DND-41 (cell line): Measurements from ENCODE around the gene PRUNE1.

ENCODE experiments used
- ATAC-seq: fragments of 200-7000 bp; cut with Tn5 transposase; 3 replicates; pipeline ENCODE4 v1.9.1; 2021; ENCODE audit warnings: low read depth; ENCODE audit not compliant: insufficient read depth
- DNase-seq: peaks from one replicate; pipeline ENCODE4 v3.0.0-alpha.2; 2020
- H2AFZ ChIP-seq: 2 replicates; pipeline ENCODE4 v1.6.0; 2012; ENCODE audit warnings: low read depth, low read length
- H3K27ac ChIP-seq: 2 replicates; pipeline ENCODE4 v1.5.1; 2012; ENCODE audit warnings: low read length, inconsistent platforms
- H3K27me3 ChIP-seq: fragments of 200-600 bp; sonication (generic); 2 replicates; pipeline ENCODE4 v1.6.0; 2012; ENCODE audit warnings: low read length, mild to moderate bottlenecking, inconsistent platforms; ENCODE audit not compliant: insufficient read depth, poor library complexity
- H3K36me3 ChIP-seq: 2 replicates; pipeline ENCODE4 v1.5.1; 2012; ENCODE audit warnings: low read length, inconsistent platforms; ENCODE audit not compliant: insufficient read depth
- H3K4me1 ChIP-seq: 2 replicates; pipeline ENCODE4 v1.5.1; 2012; ENCODE audit warnings: mild to moderate bottlenecking, low read length; ENCODE audit not compliant: insufficient read depth
- H3K4me2 ChIP-seq: 2 replicates; pipeline ENCODE4 v1.6.0; 2012; ENCODE audit warnings: mild to moderate bottlenecking, moderate library complexity, low read length, inconsistent platforms; ENCODE audit not compliant: insufficient read depth
- H3K4me3 ChIP-seq, 2 experiments: fragments of 200-600 bp in 1 of 2; shearing (Covaris generic) in 1 of 2; 2 replicates each; pipeline ENCODE4 v1.5.1; 2012 to 2016; ENCODE audit warnings: inconsistent platforms in 2 of 2, low read length in 2 of 2, mild to moderate bottlenecking in 2 of 2, low read depth in 1 of 2, moderate library complexity in 1 of 2
- H3K79me2 ChIP-seq: 2 replicates; pipeline ENCODE4 v1.6.0; 2012; ENCODE audit warnings: low read length, inconsistent platforms; ENCODE audit not compliant: insufficient read depth
- H3K9ac ChIP-seq: 2 replicates; pipeline ENCODE4 v1.6.0; 2012; ENCODE audit warnings: low read depth, mild to moderate bottlenecking, inconsistent platforms, low read length, moderate library complexity
- H3K9me3 ChIP-seq: 2 replicates; pipeline ENCODE4 v1.5.1; 2012; ENCODE audit warnings: low read length, moderate library complexity, mild to moderate bottlenecking, inconsistent platforms; ENCODE audit not compliant: insufficient read depth, severe bottlenecking
- H4K20me1 ChIP-seq: 2 replicates; pipeline ENCODE4 v1.6.0; 2012; ENCODE audit warnings: low read length; ENCODE audit not compliant: insufficient read depth
- EZH2 ChIP-seq: IDR thresholded peaks from 3 replicates; pipeline ENCODE4 v1.6.1; 2012; ENCODE audit warnings: borderline replicate concordance, low read depth, mild to moderate bottlenecking, moderate library complexity, low read length, inconsistent platforms; ENCODE audit not compliant: severe bottlenecking
- TF ChIP-seq, protein P1 (sequence below): IDR thresholded peaks from 2 replicates; pipeline ENCODE4 v1.5.1; 2012; ENCODE audit warnings: borderline replicate concordance, low read length, moderate library complexity, mild to moderate bottlenecking; ENCODE audit not compliant: poor library complexity, severe bottlenecking; ENCODE audit errors: extremely low read depth

Gene PRUNE1

DNA sequence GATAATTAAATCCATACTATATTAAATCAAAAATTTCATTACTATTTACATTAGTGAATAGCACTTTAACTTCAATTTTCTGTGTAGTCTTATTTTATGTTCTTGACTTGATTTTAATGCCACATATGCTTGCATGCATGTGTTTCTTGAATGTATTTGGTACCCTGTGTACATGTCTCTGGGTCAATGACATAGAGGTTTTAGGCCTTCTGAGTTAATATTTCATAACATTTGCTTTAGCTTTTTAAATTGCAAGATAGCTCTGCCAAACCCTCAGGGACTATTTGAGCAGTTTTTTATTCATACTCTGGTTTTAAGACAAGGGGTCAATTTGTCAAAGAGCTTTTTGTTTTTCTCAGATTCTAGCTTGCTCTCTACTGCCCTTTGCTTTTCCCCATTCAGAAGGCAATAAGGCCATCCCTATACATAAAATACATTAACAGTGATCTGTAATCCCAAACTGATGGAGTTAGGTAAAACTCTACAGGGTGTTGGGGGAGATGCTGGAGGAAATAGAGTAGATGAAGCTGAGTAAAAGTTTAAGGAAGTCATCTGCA is 56.9 kb downstream of the PRUNE1 start:
- Histone ChIP-seq H3K27me3 (no peaks in the 10 kb centered on the region), H3K79me2 (peaks cover 98% of the 10 kb centered on the region), H2AFZ (no peak overlapping the region), H3K36me3 (peaks cover 48% of the 10 kb centered on the region), H3K4me2 (peak overlapping the region; percentile 54; the same call in 1 of the 2 replicates), H3K9me3 (no peaks in the 10 kb centered on the region), H3K4me3 (no peak overlapping the region), H4K20me1 (peaks cover 3% of the 10 kb centered on the region; the same call in 1 of the 2 replicates), H3K4me1 (peaks cover 82% of the 10 kb centered on the region), H3K27ac (no peak overlapping the region), H3K9ac (no peak overlapping the region; the same call in 1 of the 2 replicates)
- ATAC-seq (no peak), DNase-seq (no peak)
- TF ChIP-seq, protein P1, sequence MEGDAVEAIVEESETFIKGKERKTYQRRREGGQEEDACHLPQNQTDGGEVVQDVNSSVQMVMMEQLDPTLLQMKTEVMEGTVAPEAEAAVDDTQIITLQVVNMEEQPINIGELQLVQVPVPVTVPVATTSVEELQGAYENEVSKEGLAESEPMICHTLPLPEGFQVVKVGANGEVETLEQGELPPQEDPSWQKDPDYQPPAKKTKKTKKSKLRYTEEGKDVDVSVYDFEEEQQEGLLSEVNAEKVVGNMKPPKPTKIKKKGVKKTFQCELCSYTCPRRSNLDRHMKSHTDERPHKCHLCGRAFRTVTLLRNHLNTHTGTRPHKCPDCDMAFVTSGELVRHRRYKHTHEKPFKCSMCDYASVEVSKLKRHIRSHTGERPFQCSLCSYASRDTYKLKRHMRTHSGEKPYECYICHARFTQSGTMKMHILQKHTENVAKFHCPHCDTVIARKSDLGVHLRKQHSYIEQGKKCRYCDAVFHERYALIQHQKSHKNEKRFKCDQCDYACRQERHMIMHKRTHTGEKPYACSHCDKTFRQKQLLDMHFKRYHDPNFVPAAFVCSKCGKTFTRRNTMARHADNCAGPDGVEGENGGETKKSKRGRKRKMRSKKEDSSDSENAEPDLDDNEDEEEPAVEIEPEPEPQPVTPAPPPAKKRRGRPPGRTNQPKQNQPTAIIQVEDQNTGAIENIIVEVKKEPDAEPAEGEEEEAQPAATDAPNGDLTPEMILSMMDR, result no peak
- TF ChIP-seq EZH2, result no peak

DNA sequence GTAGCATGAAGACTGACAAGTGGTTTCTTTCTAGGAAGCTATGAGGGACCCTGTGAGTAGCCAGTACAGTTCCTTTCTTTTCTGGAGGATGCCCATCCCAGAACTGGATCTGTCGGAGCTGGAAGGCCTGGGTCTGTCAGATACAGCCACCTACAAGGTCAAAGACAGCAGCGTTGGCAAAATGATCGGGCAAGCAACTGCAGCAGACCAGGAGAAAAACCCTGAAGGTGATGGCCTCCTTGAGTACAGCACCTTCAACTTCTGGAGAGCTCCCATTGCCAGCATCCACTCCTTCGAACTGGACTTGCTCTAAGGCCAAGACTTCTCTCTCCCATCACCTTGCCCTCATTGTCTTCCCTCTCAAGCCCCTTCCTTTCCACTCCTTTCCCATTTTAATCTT is 58.9 kb downstream of the PRUNE1 start:
- peaks cover 3% of the 10 kb centered on the region; the same call in 1 of the 2 replicates for H4K20me1 ChIP-seq
- H2AFZ ChIP-seq, result no peak overlapping the region
- TF ChIP-seq, protein P1, result no peak
- no peak for TF ChIP-seq EZH2
- H3K27me3 ChIP-seq, result no peaks in the 10 kb centered on the region
- no peaks in the 10 kb centered on the region for H3K9me3 ChIP-seq
- no peak overlapping the region for H3K4me3 ChIP-seq
- no peak overlapping the region for H3K27ac ChIP-seq
- H3K4me1 ChIP-seq, result peaks cover 79% of the 10 kb centered on the region
- no peak overlapping the region for H3K4me2 ChIP-seq
- peaks cover 48% of the 10 kb centered on the region for H3K36me3 ChIP-seq
- no peak overlapping the region for H3K9ac ChIP-seq
- DNase-seq (no peak), ATAC-seq (no peak)
- peaks cover 90% of the 10 kb centered on the region for H3K79me2 ChIP-seq

DNA sequence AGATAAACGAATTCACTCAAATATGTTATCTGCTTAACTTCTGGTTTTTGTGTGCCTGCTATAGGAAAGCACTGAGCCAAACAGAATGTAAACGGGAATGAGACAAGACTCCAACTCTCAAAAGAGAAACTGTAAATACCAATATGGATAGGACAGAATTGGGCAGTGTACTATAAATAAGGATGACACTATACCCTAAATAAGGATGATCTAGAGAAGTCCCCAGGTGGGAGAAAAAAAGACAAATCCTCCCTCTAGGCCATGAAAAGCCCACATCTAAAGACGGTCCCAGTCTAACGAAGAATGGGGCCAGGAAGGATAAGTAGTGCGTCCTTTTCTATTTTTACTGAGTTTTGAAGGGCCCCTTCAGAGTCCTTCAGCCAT is 60.8 kb downstream of the PRUNE1 start:
- Histone ChIP-seq H3K27me3 (no peaks in the 10 kb centered on the region), H4K20me1 (peaks cover 3% of the 10 kb centered on the region; the same call in 1 of the 2 replicates), H3K27ac (peak overlapping the region; percentile 1; the same call in 1 of the 2 replicates), H3K36me3 (peaks cover 47% of the 10 kb centered on the region), H2AFZ (no peak overlapping the region), H3K4me3 (no peak overlapping the region), H3K79me2 (peaks cover 80% of the 10 kb centered on the region), H3K9ac (peak overlapping the region; percentile 84; the same call in 1 of the 2 replicates), H3K4me2 (peak overlapping the region; percentile 78), H3K4me1 (peaks cover 62% of the 10 kb centered on the region), H3K9me3 (no peaks in the 10 kb centered on the region)
- DNase-seq, result no peak
- ATAC-seq, result no peak
- TF ChIP-seq EZH2, result no peak
- TF ChIP-seq, protein P1, result no peak
